Measurements from ENCODE around the gene DEDD.

DEDD gene

GRCh38 chr1:161164901-161165610, 32.6 kb upstream of the DEDD start:
- DNase-seq (ENCODE audit: low read depth in 1 of 2, low spot score in 1 of 2), result no peak

- DNase-seq (ENCODE audit: low read depth in 1 of 2, low spot score in 1 of 2), result no peak
These were observed 31.3 kb upstream of the DEDD start for GRCh38 chr1:161163793-161164192.

GRCh38 chr1:161162806-161163205, 30.3 kb upstream of the DEDD start:
- no peak for DNase-seq (ENCODE audit: low read depth in 1 of 2, low spot score in 1 of 2)

- no peak for DNase-seq (ENCODE audit: low read depth in 1 of 2, low spot score in 1 of 2)
These were observed 29.6 kb upstream of the DEDD start for GRCh38 chr1:161162052-161162451.

GRCh38 chr1:161161652-161162051, 29.2 kb upstream of the DEDD start:
- DNase-seq (ENCODE audit: low read depth in 1 of 2, low spot score in 1 of 2), result no peak

GRCh38 chr1:161160671-161161145, 28.2 kb upstream of the DEDD start:
- no peak for DNase-seq (ENCODE audit: low read depth in 1 of 2, low spot score in 1 of 2)

GRCh38 chr1:161159913-161160243, 27.4 kb upstream of the DEDD start:
- DNase-seq (ENCODE audit: low read depth in 1 of 2, low spot score in 1 of 2), result no peak

GRCh38 chr1:161159087-161159912, 26.8 kb upstream of the DEDD start, which contains the start of gene USP21:
Gene USP21, plus strand, starts transcription at chr1:161159500. Its CDS starts 1,141 bp downstream, at chr1:161160641.
- DNase-seq (ENCODE audit: low read depth in 1 of 2, low spot score in 1 of 2), result peak; percentile 82 to 88

GRCh38 chr1:161158316-161159010, 26.0 kb upstream of the DEDD start:
- DNase-seq (ENCODE audit: low read depth in 1 of 2, low spot score in 1 of 2), result no peak

GRCh38 chr1:161157867-161158266, 25.4 kb upstream of the DEDD start:
- no peak for DNase-seq (ENCODE audit: low read depth in 1 of 2, low spot score in 1 of 2)

GRCh38 chr1:161153682-161154337, 21.3 kb upstream of the DEDD start, which contains the start of gene UFC1:
Gene UFC1, plus strand, starts transcription at chr1:161153978. Its CDS starts 20 bp downstream, at chr1:161153998.
- peak; percentile 59 to 61 for DNase-seq (ENCODE audit: low read depth in 1 of 2, low spot score in 1 of 2)

- no peak for DNase-seq (ENCODE audit: low read depth in 1 of 2, low spot score in 1 of 2)
These were observed 20.7 kb upstream of the DEDD start for GRCh38 chr1:161153176-161153575.

GRCh38 chr1:161145832-161146231, 13.4 kb upstream of the DEDD start:
- no peak for DNase-seq (ENCODE audit: low read depth in 1 of 2, low spot score in 1 of 2)

- DNase-seq (ENCODE audit: low read depth in 1 of 2, low spot score in 1 of 2), result no peak
These were observed 8.4 kb upstream of the DEDD start for GRCh38 chr1:161140755-161141400.

GRCh38 chr1:161139766-161140165, 7.3 kb upstream of the DEDD start:
- DNase-seq (ENCODE audit: low read depth in 1 of 2, low spot score in 1 of 2), result no peak

GRCh38 chr1:161138431-161138830, 6.0 kb upstream of the DEDD start:
- no peak for DNase-seq (ENCODE audit: low read depth in 1 of 2, low spot score in 1 of 2)

- no peak for DNase-seq (ENCODE audit: low read depth in 1 of 2, low spot score in 1 of 2)
These were observed 5.4 kb upstream of the DEDD start for GRCh38 chr1:161137881-161138280.

- no peak for DNase-seq (ENCODE audit: low read depth in 1 of 2, low spot score in 1 of 2)
These were observed 813 bp upstream of the DEDD start for GRCh38 chr1:161133220-161133740.

GRCh38 chr1:161131523-161132409, 701 bp downstream of the DEDD start:
- DNase-seq (ENCODE audit: low read depth in 1 of 2, low spot score in 1 of 2), result no peak
